HG02840 (cell line): ENCODE results near the gene PHC3.

Experiments used
- ATAC-seq: cut with Tn5 transposase; IDR thresholded peaks from one replicate; pipeline ENCODE4 v1.9.1; 2021; ENCODE audit warnings: mild to moderate bottlenecking, moderate library complexity, moderate number of reproducible peaks; ENCODE audit not compliant: unreplicated experiment, low FRiP score

Gene PHC3

DNA sequence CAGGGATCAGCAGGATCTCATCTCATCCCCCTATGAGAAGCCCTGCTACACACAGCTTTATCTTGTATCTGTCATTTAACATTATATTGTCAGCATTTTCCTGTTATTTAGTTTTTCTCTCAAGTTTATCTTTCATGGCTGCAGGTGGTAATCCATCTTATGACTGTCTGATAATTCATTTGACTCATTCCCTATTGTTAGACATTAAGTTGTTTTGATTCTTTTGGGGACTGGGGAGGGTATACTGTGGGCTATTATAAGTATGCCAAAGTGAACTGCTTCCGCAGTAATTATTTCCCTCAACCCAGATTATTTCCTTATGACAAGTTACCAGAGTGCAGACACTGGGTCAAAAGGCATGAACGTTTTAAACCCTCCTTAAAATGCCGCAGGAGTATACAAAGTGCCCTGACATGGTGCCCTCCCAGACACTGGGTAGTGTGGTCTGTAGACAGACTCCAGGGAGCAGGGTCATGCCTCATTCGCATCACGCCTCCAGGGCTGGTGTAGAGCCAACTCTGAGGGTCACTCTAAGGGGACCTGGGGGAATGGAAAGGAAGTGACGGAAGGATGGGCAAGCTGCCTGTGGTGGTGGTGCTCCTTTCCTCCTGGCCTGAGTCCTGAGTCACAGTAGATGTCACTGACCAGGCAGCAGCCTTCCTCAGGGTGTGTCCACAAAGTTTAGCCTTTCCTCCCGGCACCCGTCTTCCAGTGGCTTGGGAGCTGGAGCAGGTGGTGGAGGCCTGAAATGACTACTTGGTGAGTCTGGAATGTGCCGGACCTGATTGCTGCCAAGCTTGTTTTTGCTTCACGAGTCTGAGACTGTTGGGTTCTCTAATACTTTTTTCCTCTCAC, 132.2 kb downstream of the PHC3 start:
- no peak for ATAC-seq

DNA sequence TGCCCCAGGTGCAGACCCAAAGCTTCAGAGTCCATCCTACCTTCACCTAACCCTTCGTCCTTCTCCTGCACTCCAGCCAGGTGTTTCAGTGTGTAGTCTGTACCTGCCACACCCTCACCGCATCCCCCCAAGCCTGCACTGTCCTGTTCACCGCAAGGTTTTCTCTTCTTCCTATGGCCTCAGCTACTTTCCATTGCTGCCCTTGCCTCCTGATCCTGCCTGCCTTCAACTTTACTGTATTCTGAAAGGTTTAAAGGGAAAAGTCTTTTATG, 134.5 kb downstream of the PHC3 start:
- ATAC-seq, result no peak

DNA sequence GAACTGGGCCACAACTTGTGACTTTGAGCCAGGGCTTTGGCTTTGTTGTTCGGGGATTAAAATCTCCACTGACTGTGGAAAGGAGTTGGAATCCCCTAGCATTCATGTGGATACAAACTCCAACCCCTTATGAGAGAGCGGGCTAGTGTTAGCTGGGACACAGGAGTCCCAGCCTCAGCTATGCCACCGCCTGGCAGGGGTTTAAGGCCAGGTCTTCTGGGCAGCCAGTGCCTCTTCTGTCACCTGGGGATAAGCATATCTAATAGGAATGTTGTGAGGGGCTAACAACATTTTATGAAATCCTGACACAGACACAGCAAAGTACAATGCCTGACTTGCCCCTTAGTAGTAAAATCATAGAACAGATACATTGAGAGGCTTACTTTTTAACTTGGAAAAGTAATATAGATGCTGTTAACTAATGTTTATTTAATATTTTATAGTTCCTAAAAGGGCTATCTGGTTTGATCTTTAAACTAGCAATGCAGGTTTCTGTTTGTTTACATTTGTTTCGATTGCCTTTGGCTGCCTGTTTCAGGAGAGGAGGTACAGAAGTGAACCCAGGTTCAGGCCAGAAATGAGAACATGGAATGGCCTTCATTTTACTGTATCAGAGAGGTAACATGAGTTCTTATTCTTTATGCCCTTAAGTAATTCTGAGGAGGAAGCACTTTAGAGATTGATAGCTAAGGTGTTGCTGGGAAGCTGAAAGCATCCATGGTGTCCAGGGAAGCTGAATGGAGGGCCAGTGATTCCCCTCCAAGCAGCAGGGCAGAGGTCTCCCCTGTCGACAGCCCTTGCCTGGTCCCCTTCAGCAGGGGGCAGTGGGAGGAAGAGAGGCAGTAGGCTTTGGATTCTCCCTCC, 135.0 kb downstream of the PHC3 start:
- ATAC-seq, result no peak

DNA sequence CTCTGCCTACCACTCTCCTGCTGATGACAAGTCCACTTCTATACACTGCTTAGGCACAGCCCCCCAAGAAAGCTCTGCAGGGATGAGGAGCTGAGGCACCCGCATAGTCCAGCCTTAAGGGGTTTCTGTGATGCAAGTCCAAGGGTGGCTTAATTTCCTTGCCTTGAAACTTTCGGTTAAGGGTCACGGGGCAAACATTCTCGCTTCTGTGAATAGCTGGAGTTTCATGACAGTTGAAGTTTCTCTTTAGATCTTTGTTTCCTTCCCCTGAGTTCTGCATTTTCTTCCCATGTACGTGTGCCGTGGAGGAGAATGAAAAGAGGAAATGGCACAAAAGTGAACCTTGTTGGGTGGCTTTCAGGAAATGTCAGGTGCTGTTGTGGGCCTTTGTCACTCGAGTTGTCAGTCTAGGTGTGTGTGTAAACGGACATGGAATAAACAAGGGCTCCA, 136.7 kb downstream of the PHC3 start:
- ATAC-seq, result peak; percentile 68

DNA sequence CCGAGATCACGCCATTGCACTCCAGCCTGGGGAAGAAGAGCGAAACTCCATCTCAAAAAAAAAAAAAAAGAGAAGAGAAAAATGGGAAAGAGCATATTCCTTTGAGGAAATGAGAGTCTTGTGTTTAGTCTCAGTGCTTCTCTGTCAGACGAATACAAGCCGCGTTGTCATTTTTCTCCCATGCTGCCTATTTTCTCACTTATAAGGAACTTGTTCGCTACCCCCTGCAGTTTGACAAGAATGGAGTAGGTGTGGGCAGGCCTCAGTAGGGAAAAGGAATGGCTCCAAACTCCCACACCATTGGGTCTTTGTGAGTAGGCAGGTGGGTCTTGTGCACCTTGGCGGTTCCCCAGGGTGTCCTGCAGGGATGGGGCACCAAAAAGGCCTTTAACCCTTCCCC, 137.3 kb downstream of the PHC3 start:
- no peak for ATAC-seq

DNA sequence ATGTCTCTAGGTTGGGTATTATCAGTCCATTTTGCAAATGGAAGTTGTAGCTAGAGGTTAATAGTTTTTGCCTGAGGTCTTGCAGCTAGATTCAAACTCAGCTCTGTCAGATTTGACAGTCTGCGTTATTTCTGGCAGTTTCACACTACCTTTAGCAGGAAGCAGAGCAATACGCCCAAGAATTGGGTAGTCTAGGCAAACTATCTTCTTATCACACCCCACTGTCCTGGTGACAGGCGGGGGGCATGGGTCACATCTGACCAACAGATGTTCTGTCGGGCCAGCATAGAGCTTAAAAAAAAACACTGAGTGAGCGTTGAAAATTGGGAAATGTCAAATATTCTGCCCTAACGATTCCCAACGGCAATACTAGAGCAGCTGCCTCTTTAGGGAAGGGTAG, 138.0 kb downstream of the PHC3 start:
- no peak for ATAC-seq

DNA sequence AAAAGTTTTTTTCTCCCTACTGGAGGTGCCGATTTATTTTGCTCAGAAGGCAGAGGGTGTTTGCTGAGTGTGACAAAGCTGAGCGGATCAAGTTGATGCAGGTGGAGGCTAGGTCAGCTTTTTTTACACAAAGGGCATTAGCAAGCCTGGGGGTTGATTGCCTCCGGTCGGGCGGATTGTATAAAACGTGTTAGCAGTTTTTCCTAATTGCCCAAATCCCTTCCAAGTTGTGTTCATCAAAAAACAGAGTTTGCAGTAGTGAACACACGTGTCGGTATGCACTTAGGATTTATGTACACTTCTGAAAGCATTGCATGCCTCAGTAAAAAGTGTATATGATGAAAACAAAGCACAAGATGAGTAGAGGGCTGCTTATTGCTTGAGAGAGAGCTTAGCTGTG, 141.1 kb downstream of the PHC3 start:
- ATAC-seq, result no peak

DNA sequence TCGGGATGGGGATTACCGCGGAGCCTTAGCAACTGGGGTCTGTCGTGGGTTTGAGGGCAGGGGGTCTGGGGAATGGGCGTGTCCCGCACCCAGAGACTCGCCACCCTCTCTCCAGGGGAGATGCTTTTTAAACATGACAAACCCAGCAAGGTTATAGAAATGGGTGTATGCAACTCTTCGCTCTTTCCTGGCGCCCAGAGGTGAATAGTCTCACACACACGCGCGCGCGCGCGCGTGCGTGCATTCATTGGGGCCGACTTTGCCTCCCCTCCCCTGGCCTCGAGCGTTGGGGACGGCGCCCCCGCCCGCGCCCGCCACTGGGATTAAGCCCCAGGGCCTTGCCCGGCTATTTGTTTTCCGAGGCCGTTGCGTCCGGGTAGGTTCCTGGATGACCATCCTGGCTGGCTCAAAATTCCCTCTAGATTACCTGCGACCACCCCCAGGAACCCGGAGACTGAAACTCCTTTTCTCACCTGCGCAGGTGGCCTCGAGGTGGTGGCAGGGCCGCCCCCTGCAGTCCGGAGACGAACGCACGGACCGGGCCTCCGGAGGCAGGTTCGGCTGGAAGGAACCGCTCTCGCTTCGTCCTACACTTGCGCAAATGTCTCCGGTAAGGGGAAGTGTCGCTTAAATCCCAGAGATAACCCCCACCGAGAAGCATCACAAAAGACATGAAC, 143.0 kb downstream of the PHC3 start:
- peak; percentile 11 for ATAC-seq
